ENCODE results near the gene FRMD3.

Gene FRMD3

GRCh38 chr9:83448626-83449025 lies 89.6 kb downstream of the FRMD3 start:
- DNase-seq: no peak
- no peak overlapping the region for H3K4me3 Mint-ChIP-seq
- H3K27me3 Mint-ChIP-seq: no peaks in the 10 kb centered on the region

GRCh38 chr9:83447351-83447750 lies 90.8 kb downstream of the FRMD3 start:
- Mint-ChIP-seq H3K36me3 (ENCODE audit: low read depth) (no peaks in the 10 kb centered on the region), H3K27ac (no peak overlapping the region), H3K27me3 (no peaks in the 10 kb centered on the region), H3K4me3 (no peak overlapping the region), H3K4me1 (ENCODE audit: low read depth) (no peaks in the 10 kb centered on the region), H3K9me3 (no peaks in the 10 kb centered on the region)
- no peak for DNase-seq

More at GRCh38 chr9:83448626-83449025, 89.6 kb downstream of the FRMD3 start:
- H3K36me3 Mint-ChIP-seq (ENCODE audit: low read depth): no peaks in the 10 kb centered on the region
- H3K9me3 Mint-ChIP-seq: no peaks in the 10 kb centered on the region
- no peaks in the 10 kb centered on the region for H3K4me1 Mint-ChIP-seq (ENCODE audit: low read depth)
- H3K27ac Mint-ChIP-seq: no peak overlapping the region

DNA sequence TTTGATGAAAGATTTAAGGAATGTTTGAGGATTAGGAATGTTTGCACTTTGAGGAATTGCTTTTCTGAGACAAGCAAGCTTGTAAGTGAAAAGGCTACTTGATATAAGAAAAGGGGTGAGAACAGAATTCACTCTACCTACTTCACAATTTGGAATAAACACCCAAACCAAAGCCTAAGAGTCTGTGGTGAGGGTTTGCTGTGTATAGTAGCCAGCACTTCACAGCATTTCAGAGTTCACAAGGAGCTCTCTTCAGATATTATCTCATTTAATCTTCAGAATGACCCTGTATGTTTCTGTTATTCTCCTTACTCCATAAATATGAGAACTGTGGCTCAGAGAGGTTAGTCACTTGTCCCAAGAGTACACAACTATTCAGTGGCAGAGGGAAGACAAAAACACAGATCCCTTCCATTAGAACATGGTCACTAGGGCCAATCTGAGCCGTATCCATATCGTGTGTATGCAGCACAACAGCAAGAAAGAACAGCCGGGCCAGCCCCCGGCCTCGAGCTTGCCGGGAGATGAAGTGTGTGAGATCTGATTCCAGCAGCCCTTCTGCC lies 92.4 kb downstream of the FRMD3 start:
- Mint-ChIP-seq H3K27me3 (no peaks in the 10 kb centered on the region), H3K36me3 (ENCODE audit: low read depth) (no peaks in the 10 kb centered on the region), H3K9me3 (no peaks in the 10 kb centered on the region), H3K27ac (no peak overlapping the region), H3K4me3 (no peak overlapping the region), H3K4me1 (ENCODE audit: low read depth) (no peaks in the 10 kb centered on the region)
- no peak for DNase-seq

- Mint-ChIP-seq H3K9me3 (no peaks in the 10 kb centered on the region), H3K4me1 (ENCODE audit: low read depth) (no peaks in the 10 kb centered on the region), H3K4me3 (no peak overlapping the region), H3K36me3 (ENCODE audit: low read depth) (no peaks in the 10 kb centered on the region), H3K27me3 (no peaks in the 10 kb centered on the region), H3K27ac (no peak overlapping the region)
- no peak for DNase-seq
These were observed 94.1 kb downstream of the FRMD3 start for GRCh38 chr9:83444110-83444509.

DNA sequence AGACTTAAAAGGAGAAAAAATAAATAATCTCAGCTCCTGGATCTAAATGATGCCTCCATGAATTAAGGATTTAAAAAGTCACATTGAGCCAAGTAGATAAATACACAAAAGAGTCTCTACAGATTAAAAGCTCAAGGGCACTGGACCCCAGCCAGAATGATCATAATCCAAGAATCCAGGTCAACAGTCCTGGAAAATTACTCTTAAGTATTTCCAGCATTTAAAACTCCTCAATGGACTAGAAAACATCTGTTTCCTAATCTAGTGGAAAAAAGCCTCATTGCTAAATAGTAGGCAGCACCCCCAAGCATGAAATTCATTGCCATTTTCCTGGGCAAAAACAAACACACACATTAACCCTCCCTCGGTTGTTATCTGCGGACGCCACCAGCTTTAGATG lies 96.8 kb downstream of the FRMD3 start:
- no peaks in the 10 kb centered on the region for H3K36me3 Mint-ChIP-seq (ENCODE audit: low read depth)
- no peaks in the 10 kb centered on the region for H3K9me3 Mint-ChIP-seq
- no peak for DNase-seq
- no peak overlapping the region for H3K4me3 Mint-ChIP-seq
- no peaks in the 10 kb centered on the region for H3K4me1 Mint-ChIP-seq (ENCODE audit: low read depth)
- H3K27me3 Mint-ChIP-seq: no peaks in the 10 kb centered on the region
- no peak overlapping the region for H3K27ac Mint-ChIP-seq

- Mint-ChIP-seq H3K36me3 (ENCODE audit: low read depth) (no peaks in the 10 kb centered on the region), H3K4me1 (ENCODE audit: low read depth) (no peaks in the 10 kb centered on the region), H3K4me3 (no peak overlapping the region), H3K9me3 (no peaks in the 10 kb centered on the region), H3K27me3 (no peaks in the 10 kb centered on the region), H3K27ac (no peak overlapping the region)
- DNase-seq: no peak
These were observed 97.6 kb downstream of the FRMD3 start for GRCh38 chr9:83440641-83441040.

DNA sequence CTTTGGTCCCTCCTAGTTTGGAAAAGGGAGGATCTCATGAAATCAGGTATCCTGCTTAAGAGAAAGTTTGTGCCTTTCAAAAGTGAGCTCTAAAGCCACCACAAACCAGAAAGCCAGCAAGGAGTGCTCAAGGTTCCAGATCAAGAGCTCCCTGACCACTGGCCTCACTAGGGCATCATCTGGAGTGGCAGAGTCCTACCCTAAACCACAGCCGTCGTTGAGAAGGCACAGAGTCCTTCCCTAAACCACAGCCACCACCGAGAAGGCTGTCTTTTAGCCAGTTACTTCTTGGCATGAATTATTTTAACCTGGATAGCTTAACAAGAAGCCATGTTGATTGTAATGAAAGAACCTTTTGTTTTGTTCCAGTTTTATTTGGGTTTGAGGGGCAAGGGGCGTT lies 102.9 kb downstream of the FRMD3 start:
- DNase-seq: no peak
- H3K4me3 Mint-ChIP-seq: no peak overlapping the region
- no peaks in the 10 kb centered on the region for H3K36me3 Mint-ChIP-seq (ENCODE audit: low read depth)
- no peaks in the 10 kb centered on the region for H3K4me1 Mint-ChIP-seq (ENCODE audit: low read depth)
- H3K27me3 Mint-ChIP-seq: no peaks in the 10 kb centered on the region
- no peaks in the 10 kb centered on the region for H3K9me3 Mint-ChIP-seq
- H3K27ac Mint-ChIP-seq: no peak overlapping the region

GRCh38 chr9:83434254-83434653 lies 103.9 kb downstream of the FRMD3 start:
- no peak overlapping the region for H3K27ac Mint-ChIP-seq
- H3K27me3 Mint-ChIP-seq: no peaks in the 10 kb centered on the region

GRCh38 chr9:83433846-83434245 lies 104.4 kb downstream of the FRMD3 start:
- H3K27me3 Mint-ChIP-seq: no peaks in the 10 kb centered on the region
- no peak overlapping the region for H3K27ac Mint-ChIP-seq
- DNase-seq: no peak
- no peak overlapping the region for H3K4me3 Mint-ChIP-seq
- no peaks in the 10 kb centered on the region for H3K36me3 Mint-ChIP-seq (ENCODE audit: low read depth)
- no peaks in the 10 kb centered on the region for H3K9me3 Mint-ChIP-seq
- H3K4me1 Mint-ChIP-seq (ENCODE audit: low read depth): no peaks in the 10 kb centered on the region

More at GRCh38 chr9:83434254-83434653, 103.9 kb downstream of the FRMD3 start:
- H3K4me1 Mint-ChIP-seq (ENCODE audit: low read depth): no peaks in the 10 kb centered on the region
- H3K36me3 Mint-ChIP-seq (ENCODE audit: low read depth): no peaks in the 10 kb centered on the region
- H3K9me3 Mint-ChIP-seq: no peaks in the 10 kb centered on the region
- no peak for DNase-seq
- no peak overlapping the region for H3K4me3 Mint-ChIP-seq

DNA sequence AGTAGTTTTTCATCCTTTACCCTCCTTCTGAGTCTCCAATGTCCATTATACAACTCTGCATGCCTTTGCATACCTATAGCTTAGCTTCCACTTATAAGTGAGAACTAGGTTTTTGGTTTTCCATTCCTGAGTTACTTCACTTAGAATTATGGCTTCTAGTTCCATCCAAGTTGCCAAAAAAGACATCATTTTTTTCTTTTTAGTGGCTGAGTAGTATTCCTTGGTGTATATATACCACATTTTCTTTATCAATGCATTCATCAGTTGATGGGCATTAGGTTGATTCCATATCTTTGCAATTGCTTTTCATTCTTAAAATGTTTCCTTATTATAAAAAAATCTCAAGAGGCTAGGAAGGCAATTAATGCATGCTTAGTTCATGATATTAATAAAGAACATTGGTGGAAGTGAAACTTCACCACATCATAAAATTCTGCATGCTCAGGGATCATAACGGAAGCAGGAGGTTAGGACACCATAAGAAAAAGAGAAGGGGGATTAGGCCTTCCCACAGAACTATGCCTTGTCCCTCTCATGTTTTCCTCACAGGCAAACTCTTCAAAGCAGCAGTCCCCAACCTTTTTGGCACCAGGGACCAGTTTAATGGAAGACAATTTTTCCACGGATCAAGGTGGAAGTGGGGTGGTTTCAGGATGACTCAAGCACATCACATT lies 105.2 kb downstream of the FRMD3 start:
- no peaks in the 10 kb centered on the region for H3K36me3 Mint-ChIP-seq (ENCODE audit: low read depth)
- no peak overlapping the region for H3K4me3 Mint-ChIP-seq
- H3K27ac Mint-ChIP-seq: no peak overlapping the region
- H3K4me1 Mint-ChIP-seq (ENCODE audit: low read depth): no peaks in the 10 kb centered on the region
- no peaks in the 10 kb centered on the region for H3K27me3 Mint-ChIP-seq
- H3K9me3 Mint-ChIP-seq: no peaks in the 10 kb centered on the region
- DNase-seq: no peak

DNA sequence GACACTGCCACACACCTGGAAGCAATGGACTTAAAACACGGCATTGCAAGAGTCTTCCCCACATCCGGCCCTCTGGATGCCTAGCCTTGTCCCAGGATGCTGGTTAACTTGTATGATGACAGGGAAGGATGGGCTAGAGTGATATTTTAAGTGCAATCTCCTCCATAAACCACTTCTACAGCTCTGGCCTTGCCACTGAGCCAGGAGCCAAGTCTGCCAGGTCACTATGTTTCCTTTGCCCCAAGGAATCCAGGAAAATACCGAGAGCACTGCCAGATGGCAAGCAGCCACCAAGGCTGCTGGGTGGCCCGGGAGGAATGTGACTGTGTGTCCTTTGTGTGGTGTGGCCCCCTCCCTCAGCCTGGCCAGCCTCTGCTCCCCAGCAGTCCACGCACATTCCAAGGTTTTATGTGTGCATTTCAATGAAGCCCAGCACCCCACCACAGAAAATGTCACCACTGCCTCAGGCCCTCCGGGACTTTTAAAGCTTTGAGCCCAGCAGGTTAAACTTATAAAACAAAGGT lies 106.0 kb downstream of the FRMD3 start:
- H3K4me1 Mint-ChIP-seq (ENCODE audit: low read depth): no peaks in the 10 kb centered on the region
- H3K4me3 Mint-ChIP-seq: no peak overlapping the region
- H3K27me3 Mint-ChIP-seq: no peaks in the 10 kb centered on the region
- no peaks in the 10 kb centered on the region for H3K9me3 Mint-ChIP-seq
- DNase-seq: no peak
- H3K27ac Mint-ChIP-seq: no peak overlapping the region
- no peaks in the 10 kb centered on the region for H3K36me3 Mint-ChIP-seq (ENCODE audit: low read depth)

- H3K27ac Mint-ChIP-seq: no peak overlapping the region
- no peaks in the 10 kb centered on the region for H3K36me3 Mint-ChIP-seq (ENCODE audit: low read depth)
- no peaks in the 10 kb centered on the region for H3K4me1 Mint-ChIP-seq (ENCODE audit: low read depth)
- H3K27me3 Mint-ChIP-seq: no peaks in the 10 kb centered on the region
- no peak overlapping the region for H3K4me3 Mint-ChIP-seq
- DNase-seq: no peak
- H3K9me3 Mint-ChIP-seq: no peaks in the 10 kb centered on the region
These were observed 106.8 kb downstream of the FRMD3 start for GRCh38 chr9:83431101-83432060.

- H3K27me3 Mint-ChIP-seq: no peaks in the 10 kb centered on the region
- H3K4me3 Mint-ChIP-seq: no peak overlapping the region
- H3K36me3 Mint-ChIP-seq (ENCODE audit: low read depth): no peaks in the 10 kb centered on the region
- no peak for DNase-seq
- H3K4me1 Mint-ChIP-seq (ENCODE audit: low read depth): no peaks in the 10 kb centered on the region
- no peak overlapping the region for H3K27ac Mint-ChIP-seq
- H3K9me3 Mint-ChIP-seq: no peaks in the 10 kb centered on the region
These were observed 107.5 kb downstream of the FRMD3 start for GRCh38 chr9:83430681-83431080.

- Mint-ChIP-seq H3K27me3 (no peaks in the 10 kb centered on the region), H3K27ac (no peak overlapping the region), H3K36me3 (ENCODE audit: low read depth) (no peaks in the 10 kb centered on the region), H3K9me3 (no peaks in the 10 kb centered on the region), H3K4me1 (ENCODE audit: low read depth) (no peaks in the 10 kb centered on the region), H3K4me3 (no peak overlapping the region)
- no peak for DNase-seq
These were observed 109.0 kb downstream of the FRMD3 start for GRCh38 chr9:83429229-83429628.

- Mint-ChIP-seq H3K4me3 (no peak overlapping the region), H3K27me3 (no peaks in the 10 kb centered on the region), H3K4me1 (ENCODE audit: low read depth) (no peaks in the 10 kb centered on the region), H3K9me3 (no peaks in the 10 kb centered on the region), H3K27ac (no peak overlapping the region), H3K36me3 (ENCODE audit: low read depth) (no peaks in the 10 kb centered on the region)
- DNase-seq: no peak
These were observed 113.0 kb downstream of the FRMD3 start for GRCh38 chr9:83425240-83425639.
